CD4-positive, alpha-beta T cell treated with Interleukin-6 at 100 ng/mL for 8 hours (primary cell): ENCODE results near the gene CRYBA2.

Experiments used
- DNase-seq: peaks from one replicate; pipeline ENCODE4 v3.0.0-alpha.2; 2020; ENCODE audit warnings: mixed read lengths, low spot score

The CRYBA2 gene

GRCh38 chr2:218956039-218956438 is 37.2 kb downstream of the CRYBA2 start:
- DNase-seq = no peak

GRCh38 chr2:218954541-218955300 is 38.5 kb downstream of the CRYBA2 start:
- DNase-seq = no peak

- DNase-seq = no peak
These were observed 39.8 kb downstream of the CRYBA2 start for GRCh38 chr2:218953366-218953954.

- DNase-seq = no peak
These were observed 41.1 kb downstream of the CRYBA2 start for GRCh38 chr2:218952160-218952559.

GRCh38 chr2:218946621-218947020 is 46.6 kb downstream of the CRYBA2 start:
- DNase-seq = no peak

- DNase-seq = no peak
These were observed 48.3 kb downstream of the CRYBA2 start for GRCh38 chr2:218944759-218945404.
